WTC11 (cell line): ENCODE measurements around the gene JTB.

Source experiments
- ATF1 ChIP-seq: sonication (generic); formaldehyde crosslinking; IDR thresholded peaks from 2 replicates; pipeline ENCODE4 v1.8.1; 2023; ENCODE audit warnings: mild to moderate bottlenecking, moderate library complexity, missing genetic modification reagents
- CBFB ChIP-seq: sonication (generic); formaldehyde crosslinking; IDR thresholded peaks from 2 replicates; pipeline ENCODE4 v1.8.1; 2022; ENCODE audit warnings: mild to moderate bottlenecking, low read depth, missing genetic modification reagents
- CTCF ChIP-seq: fragments of 200-600 bp; IDR thresholded peaks from 2 replicates; pipeline ENCODE4 v1.8.0; 2022; ENCODE audit warnings: antibody characterized with exemption
- ELF4 ChIP-seq: sonication (generic); formaldehyde crosslinking; IDR thresholded peaks from 2 replicates; pipeline ENCODE4 v1.8.1; 2022; ENCODE audit warnings: low read depth, mild to moderate bottlenecking, moderate library complexity, missing genetic modification reagents
- JUN ChIP-seq: sonication (generic); formaldehyde crosslinking; IDR thresholded peaks from 2 replicates; pipeline ENCODE4 v1.8.0; 2023; ENCODE audit warnings: mild to moderate bottlenecking, missing genetic modification reagents
- KAT7 ChIP-seq: sonication (generic); formaldehyde crosslinking; IDR thresholded peaks from 2 replicates; pipeline ENCODE4 v1.8.1; 2023; ENCODE audit warnings: missing genetic modification reagents, mild to moderate bottlenecking, borderline replicate concordance
- USF2 ChIP-seq: sonication (generic); formaldehyde crosslinking; IDR thresholded peaks from 2 replicates; pipeline ENCODE4 v1.8.1; 2023; ENCODE audit warnings: mild to moderate bottlenecking, missing genetic modification reagents, moderate library complexity
- ZNF281 ChIP-seq: sonication (generic); formaldehyde crosslinking; IDR thresholded peaks from 2 replicates; pipeline ENCODE4 v1.8.0; 2023; ENCODE audit warnings: mild to moderate bottlenecking, missing genetic modification reagents

GRCh38 chr1:153985941-153986761 is 8.7 kb upstream of the JTB start, which contains the start of gene RAB13:
- TF ChIP-seq JUN (CRISPR knock-in tag) (no peak), CBFB (CRISPR knock-in tag) (no peak), KAT7 (no peak), USF2 (CRISPR knock-in tag) (no peak), ATF1 (CRISPR knock-in tag) (no peak), CTCF (no peak), ELF4 (CRISPR knock-in tag) (no peak), ZNF281 (CRISPR knock-in tag) (no peak)
